VCaP (cell line): Measurements from ENCODE around the gene CACNA2D3.

Experiments
- H3K27ac ChIP-seq: fragments of 450-650 bp; 2 replicates; pipeline ENCODE4 v1.5.1; 2017
- CTCF ChIP-seq: fragments of 450-650 bp; conservative IDR thresholded peaks from 2 replicates; pipeline ENCODE4 v1.5.1; 2017; ENCODE audit warnings: mild to moderate bottlenecking, moderate library complexity

CACNA2D3 gene

GRCh38 chr3:54859184-54859583 is 736.8 kb downstream of the CACNA2D3 start:
- H3K27ac ChIP-seq = no peak overlapping the region

GRCh38 chr3:54861248-54862067 is 739.1 kb downstream of the CACNA2D3 start:
- H3K27ac ChIP-seq = no peak overlapping the region
- TF ChIP-seq CTCF = no peak

More at GRCh38 chr3:54859184-54859583, 736.8 kb downstream of the CACNA2D3 start:
- no peak for TF ChIP-seq CTCF

- no peak overlapping the region for H3K27ac ChIP-seq
- TF ChIP-seq CTCF = no peak
Observed at GRCh38 chr3:54862526-54862925, 740.2 kb downstream of the CACNA2D3 start.

- H3K27ac ChIP-seq = no peak overlapping the region
- TF ChIP-seq CTCF = no peak
Observed at GRCh38 chr3:54863366-54863765, 741.0 kb downstream of the CACNA2D3 start.

- no peak overlapping the region for H3K27ac ChIP-seq
Observed at GRCh38 chr3:54863786-54864185, 741.4 kb downstream of the CACNA2D3 start.

GRCh38 chr3:54865316-54865715 is 743.0 kb downstream of the CACNA2D3 start:
- no peak overlapping the region for H3K27ac ChIP-seq
- TF ChIP-seq CTCF = no peak

More at GRCh38 chr3:54863786-54864185, 741.4 kb downstream of the CACNA2D3 start:
- TF ChIP-seq CTCF = no peak

- no peak overlapping the region for H3K27ac ChIP-seq
- no peak for TF ChIP-seq CTCF
Observed at GRCh38 chr3:54866251-54866650, 743.9 kb downstream of the CACNA2D3 start.
